Spinal cord (tissue), 10 donors: ENCODE measurements around the gene ABLIM3. TPM values are rescaled to one million over a fixed set of nuclear protein-coding genes. Genes with fewer than 3 reads are reported as not detected.

Source experiments
- DNase-seq, 6 donors: peaks; one replicate each; pipeline versions ENCODE4 v3.0.0 to v3.0.0-alpha.2; 2013 to 2015; ENCODE audit warnings: low spot score in 6 of 6, low read depth in 4 of 6
- H3K27ac ChIP-seq: one replicate; pipeline ENCODE4 v1.5.1; 2013; ENCODE audit warnings: low read depth, low read length, control low read depth
- H3K27me3 ChIP-seq: one replicate; pipeline ENCODE4 v1.6.1; 2013; ENCODE audit warnings: low read length; ENCODE audit not compliant: control insufficient read depth, insufficient read depth
- H3K36me3 ChIP-seq: one replicate; pipeline ENCODE4 v1.6.1; 2013; ENCODE audit warnings: low read length; ENCODE audit not compliant: control insufficient read depth, insufficient read depth
- H3K4me1 ChIP-seq: one replicate; pipeline ENCODE4 v1.6.1; 2013; ENCODE audit warnings: low read length; ENCODE audit not compliant: control insufficient read depth, insufficient read depth
- H3K4me3 ChIP-seq: one replicate; pipeline ENCODE4 v1.5.1; 2013; ENCODE audit warnings: low read depth, low read length, control low read depth
- H3K9me3 ChIP-seq: one replicate; pipeline ENCODE4 v1.6.1; 2013; ENCODE audit warnings: low read length; ENCODE audit not compliant: control insufficient read depth, insufficient read depth
- WGBS: methylation state at CpG from one replicate; pipeline ENCODE4 v1.1.5; 2013; ENCODE audit warnings: missing lambda C conversion rate; ENCODE audit not compliant: insufficient coverage; 5-methylcytosine and 5-hydroxymethylcytosine counted together
- polyA plus RNA-seq, 2 donors: library from polyadenylated mRNA; unstranded; fragments of 120-200 nt; gene quantifications; one replicate each; pipeline ENCODE4 v1.2.1, GENCODE V29; 2013; ENCODE audit not compliant: insufficient read length in 2 of 2
- total RNA-seq, 2 donors: library from RNA; depleted of rRNA in 1 of 2; stranded (reverse); fragments of 120-200 nt in 1 of 2; fragments of >200 nt in 1 of 2; gene quantifications; one replicate each; pipeline versions ENCODE4 v1.2.3 to v1.2.4, GENCODE V29; 2013 to 2014
- donor health status: healthy.

Gene ABLIM3
- total and polyA plus RNA-seq, 4 donors = 32.6 to 94.7 (median 61.3) TPM

DNA sequence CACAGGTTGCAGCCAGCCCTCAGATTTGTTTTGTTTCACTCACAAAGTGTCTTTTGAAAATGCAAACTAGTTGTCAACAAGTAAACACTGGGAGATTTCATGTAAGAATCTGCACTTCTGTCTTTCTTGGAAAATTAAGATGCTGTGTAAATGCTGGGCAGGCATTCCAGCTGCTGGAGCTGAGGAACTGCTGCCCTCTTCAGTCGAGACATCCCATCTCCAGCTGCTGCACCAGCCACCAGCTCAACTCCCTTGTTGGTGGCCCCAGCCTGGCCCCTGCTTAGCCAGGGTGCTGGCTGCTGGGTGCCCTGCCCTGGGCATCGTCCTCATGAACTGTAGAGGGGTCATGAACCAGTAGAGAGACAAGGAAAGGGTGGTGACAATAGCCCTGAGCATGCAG lies 97.2 kb downstream of the ABLIM3 start:
- H3K9me3 ChIP-seq = no peaks in the 10 kb centered on the region
- 33% methylated on average over 1 of the region's 2 CpGs for WGBS
- H3K4me3 ChIP-seq = no peak overlapping the region
- H3K27me3 ChIP-seq = no peaks in the 10 kb centered on the region
- no peak for DNase-seq
- H3K27ac ChIP-seq = no peak overlapping the region
- H3K36me3 ChIP-seq = peaks cover 25% of the 10 kb centered on the region
- H3K4me1 ChIP-seq = no peaks in the 10 kb centered on the region

DNA sequence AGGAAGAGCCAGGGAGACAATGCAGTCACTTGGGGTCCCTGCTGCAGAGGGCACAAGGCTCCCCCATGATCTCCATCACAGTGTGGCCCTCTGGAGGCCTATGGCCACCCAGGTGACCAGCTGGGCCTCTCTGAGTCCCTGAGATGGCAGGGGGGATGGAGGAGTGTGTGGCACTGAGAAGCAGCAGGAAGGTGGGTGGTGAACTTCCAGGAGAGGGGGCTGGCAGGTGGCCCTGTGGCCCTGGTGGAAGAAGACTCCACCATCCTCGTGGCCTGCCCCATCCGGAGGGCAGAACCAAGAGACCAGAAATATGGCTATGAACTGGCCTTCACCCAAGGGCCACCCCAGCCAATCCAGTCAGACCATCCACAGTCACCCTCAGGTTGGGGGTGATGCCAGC lies 98.6 kb downstream of the ABLIM3 start:
- Histone ChIP-seq H3K27me3 (no peaks in the 10 kb centered on the region), H3K9me3 (no peaks in the 10 kb centered on the region), H3K4me3 (no peak overlapping the region), H3K36me3 (peaks cover 31% of the 10 kb centered on the region), H3K4me1 (no peaks in the 10 kb centered on the region), H3K27ac (no peak overlapping the region)
- 86% methylated on average over 2 of the region's 2 CpGs for WGBS
- DNase-seq = no peak

DNA sequence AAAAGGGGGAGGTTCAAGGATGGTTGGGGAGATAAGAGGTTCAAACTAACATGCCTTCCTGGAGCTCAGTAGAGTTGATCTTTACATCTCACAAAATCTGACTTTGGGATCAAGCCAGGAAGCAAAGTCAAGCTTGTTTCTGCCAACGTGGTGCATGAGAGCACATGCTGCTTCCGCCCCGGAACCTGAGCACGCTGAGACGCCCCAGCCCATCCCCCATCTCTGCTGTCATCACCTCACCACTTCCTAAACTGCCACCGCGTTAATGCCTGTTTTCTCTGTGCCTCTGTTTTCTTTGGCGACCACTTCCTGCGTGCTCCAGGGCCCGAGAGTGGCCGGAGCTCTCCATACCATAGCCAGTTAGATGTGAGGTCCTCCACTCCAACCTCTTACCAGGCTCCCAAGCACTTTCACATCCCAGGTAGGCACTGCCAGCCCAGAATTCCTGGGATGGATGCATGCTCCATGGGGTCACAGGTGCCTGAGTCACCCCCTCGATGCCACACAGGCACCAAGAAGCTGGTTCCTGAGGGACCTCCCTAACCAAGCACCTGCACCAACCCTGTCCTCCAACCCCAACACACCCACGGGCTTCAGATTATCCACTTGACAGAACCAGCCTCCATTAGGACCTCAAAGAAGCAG lies 99.2 kb downstream of the ABLIM3 start:
- Histone ChIP-seq H3K4me3 (no peak overlapping the region), H3K4me1 (no peaks in the 10 kb centered on the region), H3K36me3 (peaks cover 31% of the 10 kb centered on the region), H3K27me3 (no peaks in the 10 kb centered on the region), H3K27ac (no peak overlapping the region), H3K9me3 (no peaks in the 10 kb centered on the region)
- DNase-seq = no peak
- 73% methylated on average over 13 of the region's 13 CpGs for WGBS

DNA sequence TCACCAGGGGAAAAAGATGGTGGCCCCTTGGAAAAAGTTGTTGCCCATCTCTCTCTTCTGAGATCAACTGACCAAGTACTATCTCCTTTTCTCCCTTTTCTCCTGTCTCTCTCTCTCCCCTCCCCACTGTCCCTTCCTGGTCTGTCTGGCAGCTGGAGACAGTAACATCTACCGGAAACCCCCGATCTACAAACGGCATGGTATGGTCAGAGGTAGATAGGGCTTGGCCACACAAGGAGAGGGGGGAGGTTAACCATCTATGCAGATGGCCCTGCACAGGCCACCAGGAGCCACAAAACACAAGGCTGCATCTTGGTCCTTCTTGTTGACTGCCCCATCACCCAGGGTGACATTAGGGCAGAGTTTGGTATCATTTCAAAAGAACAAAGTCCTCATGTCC lies 101.0 kb downstream of the ABLIM3 start:
- Histone ChIP-seq H3K27me3 (no peaks in the 10 kb centered on the region), H3K27ac (no peak overlapping the region), H3K4me1 (no peaks in the 10 kb centered on the region), H3K36me3 (peaks cover 35% of the 10 kb centered on the region), H3K4me3 (no peak overlapping the region), H3K9me3 (no peaks in the 10 kb centered on the region)
- WGBS = 50% methylated on average over 1 of the region's 3 CpGs
- DNase-seq = no peak

DNA sequence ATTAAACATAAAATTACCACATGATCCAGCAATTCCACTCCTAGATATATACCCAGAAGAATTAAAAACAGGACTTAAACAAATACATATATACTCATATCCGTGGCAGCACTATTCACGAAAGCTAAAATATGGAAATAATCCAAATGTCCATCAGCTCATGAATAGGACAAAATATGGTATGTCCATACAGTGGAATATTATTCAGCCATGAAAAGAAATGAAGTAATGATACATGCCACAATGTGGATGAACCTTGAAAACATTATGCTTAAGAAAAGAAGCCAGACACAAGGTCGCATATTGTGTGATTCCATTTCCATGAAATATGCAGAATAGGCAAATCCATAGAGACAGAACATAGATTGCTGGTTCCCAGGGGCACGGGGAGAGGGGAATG lies 105.6 kb downstream of the ABLIM3 start:
- WGBS = 100% methylated on average over 1 of the region's 4 CpGs

DNA sequence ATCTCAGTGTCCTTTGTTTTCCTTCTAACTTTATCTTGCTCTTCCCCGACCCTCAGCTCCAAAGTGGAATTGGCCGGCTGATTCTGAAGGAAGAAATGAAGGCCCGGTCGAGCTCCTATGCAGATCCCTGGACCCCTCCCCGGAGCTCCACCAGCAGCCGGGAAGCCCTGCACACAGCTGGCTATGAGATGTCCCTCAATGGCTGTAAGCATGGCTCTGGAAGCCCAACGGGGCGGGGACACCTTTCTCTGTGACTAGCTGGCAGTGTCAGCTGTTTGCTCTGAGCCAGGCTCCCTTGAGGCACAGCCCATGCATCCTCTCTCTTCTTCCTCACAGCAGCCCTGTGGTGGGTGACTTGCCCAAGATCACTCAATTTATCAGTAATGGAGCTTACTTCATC lies 106.4 kb downstream of the ABLIM3 start:
- Histone ChIP-seq H3K4me1 (no peaks in the 10 kb centered on the region), H3K36me3 (peaks cover 30% of the 10 kb centered on the region), H3K4me3 (no peak overlapping the region), H3K27ac (no peak overlapping the region), H3K27me3 (no peaks in the 10 kb centered on the region), H3K9me3 (no peaks in the 10 kb centered on the region)
- DNase-seq = no peak
- 90% methylated on average over 8 of the region's 8 CpGs for WGBS

More for the DNA sequence above, 105.6 kb downstream of the ABLIM3 start:
- Histone ChIP-seq H3K36me3 (peaks cover 35% of the 10 kb centered on the region), H3K27ac (no peak overlapping the region), H3K4me3 (no peak overlapping the region), H3K27me3 (no peaks in the 10 kb centered on the region), H3K9me3 (no peaks in the 10 kb centered on the region), H3K4me1 (no peaks in the 10 kb centered on the region)
- no peak for DNase-seq

DNA sequence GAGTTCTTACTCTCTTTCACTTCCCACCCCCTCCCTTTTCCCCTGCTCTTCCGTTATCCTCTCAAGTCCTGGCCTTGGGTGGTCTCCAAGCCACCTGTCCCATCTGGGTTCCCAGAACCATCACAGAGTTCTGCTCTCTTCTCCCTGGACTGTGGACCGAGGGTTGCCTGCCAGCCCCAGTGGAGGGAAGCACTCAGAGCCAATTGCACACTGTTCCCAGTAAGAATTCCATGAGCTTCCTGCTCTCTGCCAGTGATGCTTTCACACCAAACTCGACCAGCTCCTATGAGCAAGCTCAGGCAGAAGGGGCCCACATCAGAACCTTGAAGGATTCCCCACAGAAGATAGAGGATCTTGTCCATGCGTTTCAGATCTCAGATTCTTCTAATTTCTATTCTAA lies 110.3 kb downstream of the ABLIM3 start:
- Histone ChIP-seq H3K27ac (no peak overlapping the region), H3K36me3 (peaks cover 23% of the 10 kb centered on the region), H3K9me3 (no peaks in the 10 kb centered on the region), H3K4me3 (no peak overlapping the region), H3K27me3 (no peaks in the 10 kb centered on the region), H3K4me1 (no peaks in the 10 kb centered on the region)
- no peak for DNase-seq
- 69% methylated on average over 4 of the region's 4 CpGs for WGBS

DNA sequence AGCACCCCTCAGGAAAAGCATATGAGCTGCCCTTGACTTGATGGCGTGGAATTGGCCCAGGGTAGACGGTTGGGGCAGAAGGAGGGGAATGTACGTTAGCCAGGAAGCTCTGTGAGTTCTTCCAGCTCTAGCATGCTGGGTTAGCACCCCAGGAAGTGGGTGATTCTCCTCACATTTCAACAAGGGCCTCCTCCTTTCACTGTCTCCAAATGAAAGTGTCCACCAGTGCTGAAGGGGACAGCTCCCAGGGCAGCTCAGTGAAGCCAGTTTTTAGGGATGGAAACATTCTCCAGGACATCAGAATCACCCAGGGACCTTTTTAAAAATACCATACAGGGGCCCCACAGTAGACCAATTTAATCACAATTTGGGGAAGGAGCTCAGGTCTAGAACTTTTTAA lies 113.2 kb downstream of the ABLIM3 start:
- Histone ChIP-seq H3K27me3 (no peaks in the 10 kb centered on the region), H3K4me3 (no peak overlapping the region), H3K27ac (no peak overlapping the region), H3K4me1 (no peaks in the 10 kb centered on the region), H3K9me3 (no peaks in the 10 kb centered on the region), H3K36me3 (peaks cover 17% of the 10 kb centered on the region)
- peak in 1 of 6 donors; percentile 24 for DNase-seq
- no CpG with 5 or more reads among the region's 3 CpGs for WGBS

DNA sequence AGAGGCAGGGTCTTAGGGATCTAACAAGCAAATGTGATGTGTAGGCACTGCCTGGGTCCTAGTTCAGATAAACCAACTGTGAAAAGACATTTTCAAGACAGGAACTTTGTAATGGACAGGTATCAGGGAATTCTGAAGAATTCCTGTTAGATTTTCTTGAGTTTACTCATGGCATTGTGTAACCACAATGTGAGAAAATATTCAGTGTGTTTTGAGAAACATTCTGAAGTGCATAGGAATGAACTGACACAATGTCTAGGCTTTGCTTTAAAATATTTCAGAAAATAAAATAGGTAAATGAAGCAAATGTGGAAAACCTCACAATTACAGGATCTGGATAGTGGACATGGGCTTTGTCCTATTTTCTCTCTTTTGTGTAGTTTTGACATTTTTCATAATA lies 115.2 kb downstream of the ABLIM3 start:
- H3K9me3 ChIP-seq = no peaks in the 10 kb centered on the region
- peaks cover 5% of the 10 kb centered on the region for H3K36me3 ChIP-seq
- no peak for DNase-seq
- H3K4me3 ChIP-seq = no peak overlapping the region
- H3K4me1 ChIP-seq = no peaks in the 10 kb centered on the region
- no peak overlapping the region for H3K27ac ChIP-seq
- no peaks in the 10 kb centered on the region for H3K27me3 ChIP-seq

DNA sequence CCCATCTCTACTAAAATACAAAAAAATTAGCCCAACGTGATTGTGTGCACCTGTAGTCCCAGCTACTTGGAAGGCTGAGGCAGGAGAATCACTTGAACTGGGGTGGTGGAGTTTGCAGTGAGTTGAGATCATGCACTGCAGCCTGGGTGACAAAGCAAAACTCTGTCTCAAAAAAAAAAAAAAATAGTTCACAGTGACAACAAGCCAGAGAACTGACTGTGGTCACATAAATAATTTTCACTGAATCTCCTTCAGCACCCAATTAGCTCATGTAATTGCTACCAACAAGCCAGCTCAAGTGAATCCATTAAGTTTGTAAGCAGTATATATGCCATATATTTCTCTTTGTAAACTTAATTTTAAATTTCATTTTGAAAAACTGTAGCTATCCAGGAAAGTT lies 115.8 kb downstream of the ABLIM3 start:
- DNase-seq = no peak
- no CpG with 5 or more reads among the region's 1 CpG for WGBS
- no peaks in the 10 kb centered on the region for H3K9me3 ChIP-seq
- no peaks in the 10 kb centered on the region for H3K27me3 ChIP-seq
- H3K4me3 ChIP-seq = no peak overlapping the region
- H3K4me1 ChIP-seq = no peaks in the 10 kb centered on the region
- H3K36me3 ChIP-seq = peaks cover 3% of the 10 kb centered on the region
- no peak overlapping the region for H3K27ac ChIP-seq
